Osteoblast (primary cell): Measurements from ENCODE around the gene PRPH. TPM values are rescaled to one million over a fixed set of nuclear protein-coding genes. Genes with fewer than 3 reads are reported as not detected.

ENCODE experiments used
- DNase-seq: peaks from one replicate; pipeline ENCODE4 v3.0.0; 2011; ENCODE audit warnings: low spot score, mixed read lengths; ENCODE audit not compliant: insufficient read length; ENCODE audit errors: missing footprints
- H2AFZ ChIP-seq: 2 replicates; pipeline ENCODE4 v1.6.0; 2011; ENCODE audit warnings: mild to moderate bottlenecking, low read length
- H3K27ac ChIP-seq: 2 replicates; pipeline ENCODE4 v1.5.1; 2011; ENCODE audit warnings: mild to moderate bottlenecking, low read depth, low read length, moderate library complexity
- H3K27me3 ChIP-seq: 2 replicates; pipeline ENCODE4 v1.6.0; 2012; ENCODE audit warnings: mild to moderate bottlenecking, control low read depth, inconsistent platforms, low read length, moderate library complexity; ENCODE audit not compliant: insufficient read depth
- H3K36me3 ChIP-seq: 2 replicates; pipeline ENCODE4 v1.5.1; 2011; ENCODE audit warnings: mild to moderate bottlenecking, low read length, control low read depth, moderate library complexity; ENCODE audit not compliant: insufficient read depth
- H3K4me1 ChIP-seq: 2 replicates; pipeline ENCODE4 v1.5.1; 2011; ENCODE audit warnings: mild to moderate bottlenecking, low read length, control low read depth, moderate library complexity; ENCODE audit not compliant: insufficient read depth
- H3K4me2 ChIP-seq: 2 replicates; pipeline ENCODE4 v1.6.0; 2011; ENCODE audit warnings: mild to moderate bottlenecking, low read length; ENCODE audit not compliant: insufficient read depth
- H3K4me3 ChIP-seq: fragments of 200-600 bp; sonication (generic); 3 replicates; pipeline ENCODE4 v1.5.1; 2012; ENCODE audit warnings: mild to moderate bottlenecking, low read length, inconsistent platforms; ENCODE audit not compliant: insufficient read depth
- H3K79me2 ChIP-seq: 2 replicates; pipeline ENCODE4 v1.6.0; 2012; ENCODE audit warnings: mild to moderate bottlenecking, low read length, control low read depth, inconsistent platforms; ENCODE audit not compliant: insufficient read depth
- H3K9me3 ChIP-seq: 2 replicates; pipeline ENCODE4 v1.5.1; 2011; ENCODE audit warnings: low read depth, low read length, control low read depth
- H4K20me1 ChIP-seq: 2 replicates; pipeline ENCODE4 v1.6.0; 2012; ENCODE audit warnings: mild to moderate bottlenecking, low read length, control low read depth; ENCODE audit not compliant: insufficient read depth
- CTCF ChIP-seq: IDR thresholded peaks from 2 replicates; pipeline ENCODE4 v1.5.1; 2011; ENCODE audit warnings: mild to moderate bottlenecking, low read depth, low read length, moderate library complexity; ENCODE audit errors: extremely low read depth
- total RNA-seq: library from RNA; depleted of rRNA; stranded (reverse); fragments of >200 nt; gene quantifications from 2 replicates; pipeline ENCODE4 v1.2.3, GENCODE V29; 2012

The PRPH gene
- total RNA-seq, 1 donor: under 0.01 TPM

- peak; percentile 91 for DNase-seq
- Histone ChIP-seq H3K4me3 (peak overlapping the region; percentile 67), H4K20me1 (no peaks in the 10 kb centered on the region), H3K27ac (no peak overlapping the region), H3K27me3 (peaks cover 60% of the 10 kb centered on the region), H3K4me2 (peak overlapping the region; percentile 89), H3K79me2 (no peaks in the 10 kb centered on the region), H2AFZ (peak overlapping the region; percentile 70), H3K4me1 (peaks cover 36% of the 10 kb centered on the region), H3K36me3 (no peaks in the 10 kb centered on the region), H3K9me3 (no peaks in the 10 kb centered on the region)
- no peak for TF ChIP-seq CTCF
Measured at GRCh38 chr12:49345051-49345824, 50.3 kb downstream of the PRPH start.

DNA sequence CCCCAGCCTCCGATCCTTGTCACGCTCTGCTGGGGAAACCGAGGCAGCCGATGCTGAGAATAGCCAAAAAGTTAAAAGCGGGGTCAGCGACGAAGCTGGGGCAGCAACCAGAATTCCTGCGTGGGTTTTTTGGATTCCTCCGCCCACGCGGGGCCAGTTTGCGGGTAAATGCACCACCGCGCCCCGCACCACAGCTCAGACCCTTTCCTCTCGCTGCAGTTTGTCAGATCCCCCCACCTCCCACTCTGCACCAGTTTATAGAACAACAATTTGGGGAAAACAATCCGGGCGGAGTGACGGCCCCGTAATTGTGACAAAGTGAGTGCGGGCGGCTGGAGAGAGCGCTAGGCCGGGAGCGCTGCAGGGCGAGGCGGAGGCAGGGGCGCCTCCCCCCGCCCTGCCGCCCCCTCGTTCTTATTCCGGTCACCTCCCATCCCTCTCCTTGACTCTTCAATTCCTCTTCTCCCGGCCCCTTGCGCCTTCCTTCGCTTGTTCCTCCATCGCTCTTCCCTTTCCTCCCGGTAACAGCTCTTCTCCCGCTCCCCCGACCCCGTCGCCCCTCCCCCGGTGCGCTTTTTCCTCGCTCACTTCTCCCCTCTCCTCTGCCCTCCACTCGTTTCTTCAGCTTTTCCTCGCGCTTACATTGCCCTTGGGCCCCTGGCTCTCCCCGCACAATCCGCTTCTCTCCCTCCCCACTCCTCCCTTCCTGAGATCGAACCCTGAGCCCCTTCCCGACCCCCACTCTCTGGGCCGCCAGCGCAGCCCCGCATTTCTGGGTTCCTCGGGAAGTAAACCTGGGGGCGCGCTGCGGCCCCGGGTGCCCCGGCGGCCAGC, 51.1 kb downstream of the PRPH start:
- no peak for TF ChIP-seq CTCF
- Histone ChIP-seq H3K27ac (no peak overlapping the region), H4K20me1 (no peaks in the 10 kb centered on the region), H3K4me1 (peaks cover 36% of the 10 kb centered on the region), H3K36me3 (no peaks in the 10 kb centered on the region), H3K4me2 (peak overlapping the region; percentile 89), H3K27me3 (peaks cover 53% of the 10 kb centered on the region), H3K79me2 (no peaks in the 10 kb centered on the region), H3K9me3 (no peaks in the 10 kb centered on the region), H2AFZ (peak overlapping the region; percentile 70), H3K4me3 (peak overlapping the region; percentile 67)
- peak; percentile 92 for DNase-seq

GRCh38 chr12:49346659-49347310, 51.8 kb downstream of the PRPH start, which contains the start of gene DNAJC22:
DNAJC22 (plus strand) TSS chr12:49346888; CDS start chr12:49348873, 1,985 bp downstream.
- peak; percentile 87 for DNase-seq
- TF ChIP-seq CTCF: no peak
- Histone ChIP-seq H3K4me3 (peak within 1 kb of the TSS; percentile 67), H4K20me1 (no peaks in the 10 kb centered on the region), H3K4me1 (peaks cover 36% of the 10 kb centered on the region), H3K27me3 (peaks cover 46% of the 10 kb centered on the region), H2AFZ (peak within 1 kb of the TSS; percentile 86), H3K9me3 (no peaks in the 10 kb centered on the region), H3K4me2 (peak within 1 kb of the TSS; percentile 89), H3K36me3 (no peaks in the 10 kb centered on the region), H3K27ac (no peak within 1 kb of the TSS), H3K79me2 (no peaks in the 10 kb centered on the region)
